ENCODE results near the gene GLT8D1.
A peak's percentile ranks its signal among the peaks of the same experiment; 100 is the strongest.
"Not testable (repeated sequence)": the region's sequence is repeated elsewhere in the genome, so short reads cannot be mapped to it uniquely, and the experiment has no call there.

The GLT8D1 gene

DNA sequence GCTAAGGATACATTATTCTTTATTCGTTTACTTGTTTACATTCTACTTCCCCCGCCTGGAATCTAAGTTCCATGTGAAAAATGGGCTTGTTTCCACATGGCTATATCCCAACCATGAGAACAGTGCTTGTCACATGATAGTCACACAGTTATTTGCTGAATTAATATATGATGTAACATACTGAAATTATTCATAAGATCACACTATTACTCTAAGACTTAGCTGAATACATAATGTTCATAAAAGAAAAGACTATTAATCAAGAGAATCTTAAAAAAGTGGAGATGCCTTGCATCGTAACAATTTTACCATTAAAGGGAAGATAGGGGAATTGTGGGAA lies 26.4 kb downstream of the GLT8D1 start:
- no peak for DNase-seq

DNA sequence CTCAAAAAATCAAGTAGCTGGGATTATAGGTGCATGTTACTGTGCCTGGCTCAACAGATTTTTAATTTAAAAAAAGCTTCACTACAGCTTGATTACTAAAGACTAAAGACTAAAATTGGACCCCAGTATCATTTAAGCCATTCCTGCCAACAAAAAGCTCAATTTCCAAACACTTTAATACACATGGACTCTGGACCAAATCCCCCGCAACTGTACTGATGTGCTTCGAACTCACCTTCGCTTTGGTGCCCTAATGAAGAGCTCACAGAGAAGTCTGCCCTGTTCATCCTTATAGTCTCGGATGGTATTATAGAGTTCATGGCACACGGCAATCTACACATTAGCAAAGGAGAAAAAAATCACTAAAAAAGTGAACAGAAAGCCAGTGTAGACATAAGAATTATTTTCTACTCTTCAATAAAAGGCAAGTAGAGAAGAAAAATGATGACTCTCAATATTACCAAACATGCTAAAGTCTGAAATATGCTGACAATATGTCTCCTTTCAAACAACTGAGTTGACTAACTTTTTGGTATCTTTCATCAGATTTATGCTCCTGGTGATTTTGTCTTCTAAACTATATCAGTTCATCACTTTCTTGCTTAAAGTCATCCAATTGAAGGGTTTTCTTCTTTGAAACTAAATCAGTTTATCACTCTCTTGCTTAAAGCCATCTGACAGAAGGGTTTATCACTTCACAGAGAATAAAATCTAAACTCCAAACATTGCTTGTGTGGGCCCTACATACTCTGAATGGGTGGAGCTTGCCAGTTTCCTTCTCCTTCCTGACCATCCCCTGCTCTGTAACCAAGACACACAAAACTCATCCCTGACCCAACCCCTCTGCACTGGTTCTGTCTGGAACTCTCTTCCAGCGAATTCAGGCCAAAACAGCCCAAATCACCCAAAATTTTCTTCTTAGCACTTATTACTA lies 27.1 kb downstream of the GLT8D1 start:
- no peak for DNase-seq

DNA sequence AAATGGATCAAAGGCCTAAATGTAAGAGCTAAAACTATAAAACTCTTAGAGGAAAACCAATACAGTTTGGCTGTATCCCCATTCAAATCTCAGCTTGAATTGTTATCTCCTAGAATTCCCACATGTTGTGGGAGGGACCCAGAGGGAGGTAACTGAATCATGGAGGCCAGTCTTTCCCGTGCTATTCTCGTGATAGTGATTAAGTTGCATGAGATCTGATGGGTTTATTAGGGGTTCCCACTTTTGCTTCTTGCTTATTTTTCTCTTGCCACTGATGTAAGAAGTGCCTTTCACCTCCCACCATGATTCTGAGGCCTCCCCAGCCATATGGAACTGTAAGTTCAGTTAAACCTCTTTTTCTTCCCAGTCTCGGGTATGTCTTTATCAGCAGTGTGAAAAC lies 29.4 kb downstream of the GLT8D1 start:
- DNase-seq = not testable (repeated sequence)

DNA sequence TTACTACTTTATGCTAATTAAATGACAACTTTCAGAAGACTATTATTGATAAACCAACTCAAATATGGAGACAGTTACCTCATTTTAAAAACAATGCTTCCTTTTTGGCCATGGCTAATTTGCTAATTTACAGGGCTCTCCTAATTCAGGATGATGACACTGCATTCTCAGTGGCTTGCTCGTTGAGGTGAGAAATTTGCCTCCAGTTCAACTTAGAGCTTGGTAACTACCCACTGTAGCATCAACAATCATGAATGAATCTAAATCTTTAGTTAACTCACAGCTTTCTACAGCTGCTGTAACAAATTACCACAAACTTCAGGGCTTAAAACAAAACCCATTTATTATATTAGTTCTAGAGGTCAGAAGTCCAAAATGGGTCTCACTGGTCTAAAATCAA lies 33.9 kb downstream of the GLT8D1 start:
- no peak for DNase-seq

DNA sequence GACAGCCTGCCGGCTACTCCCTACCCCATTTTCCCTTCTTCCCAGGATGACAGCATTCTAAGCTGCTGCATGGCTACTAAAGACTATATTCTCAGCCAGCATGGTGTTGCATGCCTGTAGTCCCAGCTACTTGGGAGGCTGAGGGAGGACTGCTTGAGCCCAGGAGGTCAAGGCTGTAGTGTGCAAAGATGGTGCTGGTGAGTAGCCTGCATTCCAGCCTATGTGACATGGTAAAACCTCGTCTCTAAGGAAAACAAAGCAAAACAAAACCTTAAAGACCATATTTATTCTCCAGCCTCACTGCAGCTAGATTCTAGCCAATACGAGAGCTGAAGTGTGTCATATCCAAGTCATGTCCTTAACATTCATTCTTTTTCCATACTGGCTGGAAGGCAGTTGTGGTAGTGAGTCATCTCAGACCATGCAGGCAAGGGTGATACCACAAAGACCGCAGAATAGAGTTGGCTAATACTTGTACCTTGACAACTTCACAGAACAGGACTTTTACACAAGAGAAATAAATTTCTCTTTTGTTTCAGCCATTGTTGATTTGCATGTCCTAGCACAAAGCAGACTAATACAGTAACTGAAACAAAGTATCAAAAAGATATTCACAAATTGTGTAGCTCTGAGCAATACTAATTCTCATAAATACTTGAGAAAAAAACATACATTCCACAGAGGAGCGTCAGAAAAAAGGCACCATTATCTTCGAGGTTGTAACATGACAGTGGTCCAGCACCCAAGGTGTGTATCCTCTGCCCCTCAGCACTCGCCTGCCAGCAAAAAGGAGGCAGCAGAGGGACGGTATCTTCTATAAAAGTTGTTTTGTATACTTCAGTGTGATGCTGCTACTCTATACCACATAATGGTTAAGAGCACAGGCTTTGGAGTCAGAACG lies 34.7 kb downstream of the GLT8D1 start:
- DNase-seq = peak; percentile 4

DNA sequence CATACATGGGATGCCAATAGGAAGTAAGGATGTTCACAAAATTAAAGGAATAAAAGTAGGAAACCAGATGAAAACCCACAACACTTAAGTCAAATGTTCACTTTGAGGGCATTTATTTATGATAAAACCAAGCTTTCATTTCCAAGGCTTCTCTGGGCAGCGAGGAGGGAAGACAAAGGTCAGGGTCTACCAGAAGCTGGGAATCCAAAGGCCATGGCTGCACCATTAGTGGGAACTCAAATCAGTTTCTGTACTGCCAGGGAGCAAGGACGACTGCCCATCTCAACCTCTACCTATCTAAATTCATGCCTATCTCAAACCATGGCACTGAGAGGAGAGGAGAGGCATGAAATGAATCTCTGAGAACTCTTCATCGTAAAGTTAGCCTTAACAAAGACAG lies 42.5 kb downstream of the GLT8D1 start:
- DNase-seq = no peak

DNA sequence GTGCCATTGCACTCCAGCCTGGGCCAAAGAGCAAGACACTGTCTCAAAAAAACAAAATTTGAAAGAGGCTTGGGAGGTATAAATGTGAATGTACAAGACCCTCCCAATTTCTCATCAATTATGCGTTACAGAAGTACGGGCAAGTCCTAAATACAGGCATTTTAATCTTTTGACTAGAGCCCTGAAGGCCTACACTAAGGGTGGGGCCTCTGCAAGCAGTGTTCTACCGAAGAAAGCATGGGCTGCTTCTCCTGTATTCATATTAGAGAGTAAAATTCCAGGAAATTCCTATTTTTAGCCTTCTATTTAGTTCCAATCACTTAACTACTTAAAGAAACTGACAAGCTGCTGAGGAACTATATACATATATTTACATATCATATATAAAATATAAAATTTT lies 45.5 kb downstream of the GLT8D1 start:
- no peak for DNase-seq

DNA sequence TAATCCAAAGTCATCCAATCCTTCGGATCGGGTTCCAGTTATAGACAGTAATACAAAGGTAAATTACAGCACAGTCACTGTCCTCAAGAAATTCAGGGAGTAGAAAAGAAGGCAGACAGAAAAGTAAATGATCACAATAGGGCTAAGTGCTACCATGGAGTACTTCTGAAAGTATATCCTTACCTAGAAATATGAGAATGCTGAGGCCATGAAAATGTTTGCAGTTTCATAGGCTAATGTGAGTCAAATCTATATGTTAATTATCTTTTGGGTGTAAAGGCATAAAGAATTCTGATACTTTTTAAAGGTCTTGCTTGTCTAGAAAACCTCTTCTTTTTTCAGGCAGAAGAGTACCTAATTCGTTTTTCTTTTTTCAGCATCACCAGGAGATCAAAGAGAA lies 49.7 kb downstream of the GLT8D1 start:
- no peak for DNase-seq

DNA sequence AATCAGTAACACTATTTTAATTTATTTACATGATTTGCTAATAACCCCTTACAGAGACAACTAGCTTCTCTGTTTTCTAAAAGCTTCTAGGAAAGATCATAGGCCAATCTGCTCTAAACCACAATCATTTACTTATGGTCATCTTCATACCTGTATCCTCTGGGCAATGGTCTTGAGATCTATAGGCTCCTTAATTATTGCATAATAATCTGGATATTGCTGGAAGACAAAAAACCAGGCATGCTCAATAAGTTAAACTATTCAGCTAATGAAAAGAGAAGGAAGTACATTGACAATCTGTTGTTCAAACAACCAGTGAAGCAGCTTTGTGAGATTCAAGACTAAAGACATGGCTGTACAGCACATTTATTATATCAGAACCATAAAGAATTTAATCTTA lies 54.0 kb downstream of the GLT8D1 start:
- DNase-seq = no peak

DNA sequence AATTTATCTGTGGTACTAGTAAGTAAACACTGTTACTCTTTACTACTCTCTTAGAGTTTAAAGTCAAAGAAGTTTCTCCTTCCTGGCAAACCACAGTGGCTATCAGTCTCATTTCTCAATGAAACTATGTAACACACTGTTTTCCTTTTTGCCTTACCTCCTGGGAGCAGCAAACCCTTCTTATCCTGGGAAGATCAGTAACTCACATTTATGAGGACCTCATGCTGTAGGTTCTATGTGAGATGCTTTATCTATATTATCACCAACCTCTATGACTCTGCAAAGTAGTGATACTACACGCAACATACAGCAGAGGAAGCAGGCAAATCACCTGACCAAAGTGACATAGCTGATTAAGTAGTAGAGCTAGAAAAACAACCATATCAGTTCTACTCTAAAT lies 55.2 kb downstream of the GLT8D1 start:
- no peak for DNase-seq

DNA sequence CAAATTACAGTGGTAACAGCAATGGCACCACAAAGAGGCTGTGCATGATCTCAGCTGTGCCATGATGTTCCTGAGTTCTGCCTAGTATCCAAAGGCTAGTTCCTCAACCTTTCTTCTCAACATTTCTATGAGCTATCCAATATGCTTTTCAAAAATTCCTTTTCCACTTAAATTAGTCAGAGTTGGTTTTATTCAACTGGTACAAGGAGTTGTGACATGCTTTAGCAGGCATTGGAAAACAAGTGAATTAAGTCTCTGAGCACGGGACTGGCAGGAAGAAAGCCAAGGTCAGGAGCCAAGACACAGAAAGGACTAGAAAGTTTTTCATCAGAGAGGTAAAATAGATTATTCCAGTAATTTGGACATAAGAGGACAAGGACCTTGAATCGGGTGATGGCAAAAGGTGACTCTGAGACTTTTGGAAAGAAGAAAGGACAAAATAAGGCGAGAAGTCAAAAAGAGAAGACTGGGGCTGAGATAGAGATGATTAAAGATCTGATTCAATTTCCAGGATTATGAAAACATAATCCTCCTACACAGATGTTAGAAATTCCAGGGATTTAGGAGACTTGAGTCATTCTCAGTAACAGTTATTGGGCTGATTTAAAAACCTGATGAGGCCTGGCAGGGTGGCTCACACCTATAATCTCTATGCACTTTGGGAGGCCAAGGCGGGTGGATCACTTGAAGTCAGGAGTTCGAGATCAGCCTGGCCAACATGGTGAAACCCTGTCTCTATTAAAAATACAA lies 56.0 kb downstream of the GLT8D1 start:
- DNase-seq = no peak

DNA sequence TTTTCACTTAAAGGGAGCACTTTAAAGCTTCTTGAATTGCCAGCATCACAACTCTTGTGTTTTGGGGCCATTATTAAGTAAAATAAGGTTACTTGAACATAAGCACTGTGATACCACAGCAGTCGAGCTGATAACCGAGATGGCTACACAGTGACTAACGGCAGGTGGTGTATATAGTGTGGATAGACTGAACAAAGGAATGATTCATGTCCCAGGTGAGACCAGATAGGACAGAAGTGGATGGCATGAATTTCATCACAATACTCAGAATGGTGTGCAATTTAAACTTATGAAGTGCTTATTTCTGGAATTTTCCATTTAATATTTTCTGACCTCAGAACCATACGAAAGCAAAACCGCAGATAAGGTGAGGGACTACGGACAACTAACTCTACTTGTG lies 60.0 kb downstream of the GLT8D1 start:
- peak; percentile 14 for DNase-seq
